HepG2 (cell line): ENCODE measurements around the gene BFSP1. TPM values are rescaled to one million over a fixed set of nuclear protein-coding genes. Genes with fewer than 3 reads are reported as not detected.

Experiments used
- ATAC-seq: fragments of 200-7000 bp; cut with Tn5 transposase; 3 replicates; pipeline ENCODE4 v1.9.1; 2020; ENCODE audit warnings: mild to moderate bottlenecking, moderate library complexity
- BruUV-seq: library from RNA; stranded (reverse); fragments of 400-500 nt; replicated peaks from 2 replicates; lab custom pipeline; 2021; lab: Mats Ljungman, UMichigan
- CTCF ChIA-PET: fragments of 300-600 bp; formaldehyde crosslinking; extraction: SDS; loops from one replicate; lab custom pipeline; 2021; ENCODE audit warnings: low total read pairs, inconsistent platforms, low intra/inter-chr PET ratio; lab: Yijun Ruan, JAX
- POLR2A ChIA-PET: fragments of 350-600 bp; sonication (Branson Sonifier 250); formaldehyde crosslinking; loops from one replicate; lab custom pipeline; 2020; ENCODE audit warnings: antibody characterized with exemption, inconsistent platforms; lab: Yijun Ruan, JAX
- DNase-seq: peaks from one replicate; pipeline ENCODE4 v3.0.0-alpha.2; 2015; ENCODE audit warnings: low spot score
- FAIRE-seq: peaks from 3 replicates; lab custom pipeline; 2011; peaks lifted over from hg19 to GRCh38; lab: Jason Lieb, UNC
- H2AFZ ChIP-seq: one replicate; pipeline ENCODE4 v1.6.1; 2011; ENCODE audit warnings: low read length, inconsistent platforms
- H3K27ac ChIP-seq: fragments of 300-600 bp; 3 replicates; pipeline ENCODE4 v1.8.0; 2011; ENCODE audit warnings: mixed run types, mild to moderate bottlenecking, mixed read lengths, low read length, inconsistent platforms; ENCODE audit not compliant: insufficient read depth; ENCODE audit errors: extremely low read length
- H3K27me3 ChIP-seq, 2 experiments: fragments of 200-600 bp in 1 of 2; 2 replicates in 1 of 2; 3 replicates in 1 of 2; pipeline versions ENCODE4 v1.6.0 to v1.8.0; 2011; ENCODE audit warnings: low read length in 2 of 2, mild to moderate bottlenecking in 2 of 2, moderate library complexity in 2 of 2, inconsistent platforms in 1 of 2; ENCODE audit not compliant: insufficient read depth in 2 of 2, control insufficient read depth in 1 of 2
- H3K36me3 ChIP-seq, 2 experiments: fragments of 200-600 bp in 1 of 2; replicated peaks in 1 of 2; 2 replicates in 1 of 2; 3 replicates in 1 of 2; pipeline versions ENCODE4 v1.5.1 to v1.8.0; 2011; ENCODE audit warnings: low read length in 2 of 2, inconsistent platforms in 1 of 2; ENCODE audit not compliant: insufficient read depth in 2 of 2, control insufficient read depth in 1 of 2
- H3K4me1 ChIP-seq: 2 replicates; pipeline ENCODE4 v1.5.1; 2012; ENCODE audit warnings: low read length, inconsistent platforms; ENCODE audit not compliant: insufficient read depth
- H3K4me2 ChIP-seq: 2 replicates; pipeline ENCODE4 v1.6.0; 2011; ENCODE audit warnings: low read depth, low read length, inconsistent platforms
- H3K4me3 ChIP-seq, 3 experiments: fragments of 200-600 bp in 1 of 3; sonication (generic), shearing (Covaris generic) in 1 of 3; replicated peaks in 1 of 3; 2 replicates each; pipeline ENCODE4 v1.5.1; 2011 to 2016; ENCODE audit warnings: low read length in 3 of 3, inconsistent platforms in 2 of 3, low read depth in 2 of 3, mild to moderate bottlenecking in 2 of 3, control low read depth in 1 of 3, mixed read lengths in 1 of 3; ENCODE audit not compliant: insufficient read depth in 1 of 3
- H3K79me2 ChIP-seq: one replicate; pipeline ENCODE4 v1.6.1; 2011; ENCODE audit warnings: low read length, inconsistent platforms; ENCODE audit not compliant: insufficient read depth
- H3K9ac ChIP-seq: 2 replicates; pipeline ENCODE4 v1.6.0; 2011; ENCODE audit warnings: mild to moderate bottlenecking, low read depth, low read length, inconsistent platforms; ENCODE audit not compliant: insufficient read depth
- H3K9me3 ChIP-seq: 2 replicates; pipeline ENCODE4 v1.5.1; 2012; ENCODE audit warnings: mild to moderate bottlenecking, low read length
- H4K20me1 ChIP-seq: 2 replicates; pipeline ENCODE4 v1.6.0; 2011; ENCODE audit warnings: inconsistent platforms, mild to moderate bottlenecking, low read length, moderate library complexity; ENCODE audit not compliant: insufficient read depth
- AKNA ChIP-seq: sonication (generic); formaldehyde crosslinking; IDR thresholded peaks from 2 replicates; pipeline ENCODE4 v1.4.0; 2020; ENCODE audit warnings: missing genetic modification reagents, borderline replicate concordance
- DDIT3 ChIP-seq: sonication (generic); formaldehyde crosslinking; IDR thresholded peaks from 2 replicates; pipeline ENCODE4 v1.4.0; 2020; ENCODE audit warnings: mild to moderate bottlenecking, missing genetic modification reagents
- HNRNPL ChIP-seq: fragments of 200-400 bp; formaldehyde crosslinking; IDR thresholded peaks from 2 replicates; pipeline ENCODE4 v1.6.1; 2017; ENCODE audit warnings: mild to moderate bottlenecking, low read depth, low read length
- MAFG ChIP-seq: sonication (generic); formaldehyde crosslinking; IDR thresholded peaks from 2 replicates; pipeline ENCODE4 v1.5.1; 2020; ENCODE audit warnings: mild to moderate bottlenecking, missing genetic modification reagents
- POLR2AphosphoS5 ChIP-seq: IDR thresholded peaks from 2 replicates; pipeline ENCODE4 v1.6.1; 2012; ENCODE audit warnings: low read depth, low read length
- SIN3A ChIP-seq: IDR thresholded peaks from 2 replicates; pipeline ENCODE4 v1.6.1; 2011; ENCODE audit warnings: low read depth, mild to moderate bottlenecking, control low read depth, low read length, borderline replicate concordance
- SIX4 ChIP-seq: sonication (generic); formaldehyde crosslinking; IDR thresholded peaks from 2 replicates; pipeline ENCODE4 v1.4.0; 2020; ENCODE audit warnings: missing genetic modification reagents
- SMARCE1 ChIP-seq: fragments of 450-650 bp; IDR thresholded peaks from 2 replicates; pipeline ENCODE4 v1.6.1; 2017; ENCODE audit warnings: borderline replicate concordance
- SOX5 ChIP-seq: IDR thresholded peaks from 2 replicates; pipeline ENCODE4 v1.6.1; 2016; ENCODE audit warnings: borderline replicate concordance
- SP5 ChIP-seq: IDR thresholded peaks from 2 replicates; pipeline ENCODE4 v1.6.1; 2016; ENCODE audit warnings: low read depth, borderline replicate concordance
- TBX3 ChIP-seq: fragments of 450-650 bp; IDR thresholded peaks from 2 replicates; pipeline ENCODE4 v1.6.1; 2017; ENCODE audit warnings: antibody characterized with exemption, mild to moderate bottlenecking, inconsistent platforms, borderline replicate concordance
- ZMYM4 ChIP-seq: sonication (generic); formaldehyde crosslinking; IDR thresholded peaks from 2 replicates; pipeline ENCODE4 v1.8.1; 2023; ENCODE audit warnings: mild to moderate bottlenecking, missing genetic modification reagents
- ZNF282 ChIP-seq: fragments of 450-650 bp; IDR thresholded peaks from 2 replicates; pipeline ENCODE4 v1.6.1; 2018; ENCODE audit not compliant: partially characterized antibody
- ZNF414 ChIP-seq: sonication (generic); formaldehyde crosslinking; IDR thresholded peaks from 2 replicates; pipeline ENCODE4 v1.5.0; 2020; ENCODE audit warnings: missing genetic modification reagents
- ZNF747 ChIP-seq: sonication (generic); formaldehyde crosslinking; IDR thresholded peaks from 2 replicates; pipeline ENCODE4 v1.8.1; 2023; ENCODE audit warnings: missing genetic modification reagents, mild to moderate bottlenecking, borderline replicate concordance
- ZNF775 ChIP-seq: sonication (generic); formaldehyde crosslinking; IDR thresholded peaks from 2 replicates; pipeline ENCODE4 v1.4.0; 2020; ENCODE audit warnings: missing genetic modification reagents, mild to moderate bottlenecking, moderate library complexity, borderline replicate concordance
- ZNF781 ChIP-seq: sonication (generic); formaldehyde crosslinking; IDR thresholded peaks from 2 replicates; pipeline ENCODE4 v1.5.1; 2020; ENCODE audit warnings: borderline replicate concordance, mild to moderate bottlenecking, missing genetic modification reagents; ENCODE audit errors: not compliant biosample characterization
- ZSCAN5A ChIP-seq: sonication (generic); formaldehyde crosslinking; IDR thresholded peaks from 2 replicates; pipeline ENCODE4 v1.8.0; 2022; ENCODE audit warnings: mild to moderate bottlenecking, missing genetic modification reagents, borderline replicate concordance
- WGBS: methylation state at CpG from one replicate; pipeline ENCODE4 v1.1.6; 2017; ENCODE audit warnings: low lambda C conversion rate; 5-methylcytosine and 5-hydroxymethylcytosine counted together
- in situ Hi-C: cut with HindIII; loops from 2 replicates; pipeline ENCODE4 v1.10.0; 2017; ENCODE audit warnings: low pct_unique_long_range_greater_than_20kb; ENCODE audit not compliant: extremely low pct_ligation_motif_present
- intact Hi-C: fragments of 100-400 bp; cut with micrococcal nuclease; formaldehyde crosslinking; loops from one replicate; pipeline ENCODE4 v1.10.0; 2022; ENCODE audit not compliant: unreplicated experiment
- polyA plus RNA-seq, 8 experiments: library from polyadenylated mRNA; depleted of rRNA in 3 of 8; stranded (reverse) in 7 of 8; unstranded in 1 of 8; fragments of >200 nt; fragmentation: Illumina TruSeq in 4 of 8; extraction: Trizol in 4 of 8; gene quantifications; 2 replicates each; pipeline versions ENCODE4 v1.2.1 to v1.2.3, GENCODE V29; 2011 to 2016; ENCODE audit warnings: low read depth in 4 of 8, missing spikeins in 1 of 8, mixed read lengths in 1 of 8; ENCODE audit not compliant: insufficient read depth in 1 of 8
- total RNA-seq, 5 experiments: library from RNA; depleted of rRNA; stranded (reverse); fragments of >200 nt; fragmentation: Illumina TruSeq; extraction: Trizol; gene quantifications; 2 replicates each; pipeline ENCODE4 v1.2.3, GENCODE V29; 2016; ENCODE audit warnings: low read depth in 1 of 5

BFSP1 gene
- total and polyA plus RNA-seq, 2 of the 13 experiments (the other 11 are each of a cell fraction or from before 2014, with no cell fraction given), result 0.22 to 0.26 TPM

GRCh38 chr20:17470521-17470920, 60.7 kb downstream of the BFSP1 start:
- BruUV-seq, result no TSS peak
- no peaks in the 10 kb centered on the region for H3K4me1 ChIP-seq
- no peak overlapping the region for H2AFZ ChIP-seq
- 31% methylated on average over 5 of the region's 5 CpGs for WGBS
- H3K9ac ChIP-seq, result no peak overlapping the region
- POLR2A ChIA-PET, result no interaction called here
- no peak for ATAC-seq
- DNase-seq, result no peak
- H4K20me1 ChIP-seq, result no peaks in the 10 kb centered on the region
- in situ Hi-C loops (no loop called here), intact Hi-C loops (no loop called here)
- H3K27me3 ChIP-seq, result peaks cover 10 to 45% of the 10 kb centered on the region in 2 experiments; a peak in 4 of 5 replicates
- no peak for FAIRE-seq
- H3K79me2 ChIP-seq, result no peaks in the 10 kb centered on the region
- no peaks in the 10 kb centered on the region for H3K36me3 ChIP-seq
- CTCF ChIA-PET, result no interaction called here
- H3K4me3 ChIP-seq, result no peak overlapping the region
- no peak overlapping the region for H3K27ac ChIP-seq
- H3K9me3 ChIP-seq, result no peaks in the 10 kb centered on the region
- no peak overlapping the region for H3K4me2 ChIP-seq
- no peak for TF ChIP-seq ZNF282
- TF ChIP-seq HNRNPL, result no peak
- no peak for TF ChIP-seq SMARCE1
- no peak for TF ChIP-seq ZNF747 (CRISPR knock-in tag)
- no peak for TF ChIP-seq TBX3
- TF ChIP-seq ZNF781 (CRISPR knock-in tag), result no peak
- TF ChIP-seq SP5 (CRISPR knock-in tag), result no peak
- no peak for TF ChIP-seq POLR2AphosphoS5
- TF ChIP-seq ZNF775 (CRISPR knock-in tag), result no peak
- no peak for TF ChIP-seq ZMYM4 (CRISPR knock-in tag)
- no peak for TF ChIP-seq ZNF414 (CRISPR knock-in tag)
- TF ChIP-seq SOX5 (CRISPR knock-in tag), result no peak
- TF ChIP-seq MAFG (CRISPR knock-in tag), result no peak
- TF ChIP-seq SIX4 (CRISPR knock-in tag), result no peak
- no peak for TF ChIP-seq ZSCAN5A (CRISPR knock-in tag)
- TF ChIP-seq SIN3A, result no peak
- no peak for TF ChIP-seq AKNA
- no peak for TF ChIP-seq DDIT3 (CRISPR knock-in tag)
